ENCODE data around the gene NKAIN1. TPM values are rescaled to one million over a fixed set of nuclear protein-coding genes. Genes with fewer than 3 reads are reported as not detected.

Gene NKAIN1
- total and polyA plus RNA-seq, 2 experiments from 2014 or later = 14.7 to 56.7 TPM

GRCh38 chr1:31163866-31164265 is 75.8 kb downstream of the NKAIN1 start:
- ATAC-seq = no peak
- H3K4me3 ChIP-seq = no peak overlapping the region
- no peaks in the 10 kb centered on the region for H4K20me1 ChIP-seq (replicated peaks; ENCODE audit: insufficient read depth)
- no peak overlapping the region for H3K4me2 ChIP-seq
- TF ChIP-seq REST (IDR thresholded peaks at IDR 0.05; ENCODE audit: unreplicated experiment) = no peak
- no peak for TF ChIP-seq NANOG (IDR thresholded peaks at IDR 0.05; ENCODE audit: borderline replicate concordance)
- TF ChIP-seq CTCF (conservative IDR thresholded peaks at IDR 0.05; ENCODE audit: low read depth in 2 of 2) = no peak
- no peak for TF ChIP-seq EZH2phosphoT487 (IDR thresholded peaks at IDR 0.05; ENCODE audit: unreplicated experiment)
- no peak for TF ChIP-seq ZNF114 (CRISPR knock-in tag; IDR thresholded peaks at IDR 0.05)
- no peak for TF ChIP-seq ETS1 (IDR thresholded peaks at IDR 0.05)
- no peak for TF ChIP-seq ZNF462 (CRISPR knock-in tag; IDR thresholded peaks at IDR 0.05)
- no peak for TF ChIP-seq ZNF331 (CRISPR knock-in tag; IDR thresholded peaks at IDR 0.05; ENCODE audit: low read depth)
- TF ChIP-seq STAT1 (IDR thresholded peaks at IDR 0.05; ENCODE audit: unreplicated experiment) = no peak
- no peak for TF ChIP-seq EZH2 (IDR thresholded peaks at IDR 0.05; ENCODE audit: low read depth, unreplicated experiment)
- no peak for TF ChIP-seq JUNB (IDR thresholded peaks at IDR 0.05; ENCODE audit: unreplicated experiment)
- no peak for TF ChIP-seq POLR2AphosphoS5 (IDR thresholded peaks at IDR 0.05; ENCODE audit: low read depth)
- no peak for TF ChIP-seq CREB1 (CRISPR knock-in tag; IDR thresholded peaks at IDR 0.05; ENCODE audit: low read depth)
- Mint-ChIP-seq H3K27me3 (ENCODE audit: insufficient read depth, low read depth, poor library complexity) (peaks cover 2% of the 10 kb centered on the region), H3K4me1 (peaks cover 14% of the 10 kb centered on the region), H3K4me3 (no peak overlapping the region), H3K36me3 (ENCODE audit: low read depth) (no peaks in the 10 kb centered on the region), H3K27ac (no peak overlapping the region), H3K9me3 (no peaks in the 10 kb centered on the region; the same call in 1 of the 3 replicates)
- no peaks in the 10 kb centered on the region for H3K9me2 ChIP-seq (ENCODE audit: insufficient read depth)
- DNase-seq (ENCODE audit: low spot score) = no peak
- H3F3A ChIP-seq (replicated peaks; ENCODE audit: low read depth) = peaks cover 4% of the 10 kb centered on the region; the same call in 1 of the 2 replicates
- H3K27ac ChIP-seq (ENCODE audit: low read depth) = no peak overlapping the region
- no peaks in the 10 kb centered on the region for H3K27me3 ChIP-seq (ENCODE audit: insufficient read depth)
- H3K79me2 ChIP-seq (replicated peaks; ENCODE audit: insufficient read depth) = no peaks in the 10 kb centered on the region
- H2AFZ ChIP-seq = no peak overlapping the region
- H3K36me3 ChIP-seq (ENCODE audit: insufficient read depth) = no peaks in the 10 kb centered on the region
- H3K4me1 ChIP-seq (ENCODE audit: insufficient read depth) = no peaks in the 10 kb centered on the region

Measured in GM23338 (cell line).